ENCODE data around the gene DIRAS1. TPM values are rescaled to one million over a fixed set of nuclear protein-coding genes. Genes with fewer than 3 reads are reported as not detected.

Gene DIRAS1, protein sequence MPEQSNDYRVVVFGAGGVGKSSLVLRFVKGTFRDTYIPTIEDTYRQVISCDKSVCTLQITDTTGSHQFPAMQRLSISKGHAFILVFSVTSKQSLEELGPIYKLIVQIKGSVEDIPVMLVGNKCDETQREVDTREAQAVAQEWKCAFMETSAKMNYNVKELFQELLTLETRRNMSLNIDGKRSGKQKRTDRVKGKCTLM
- 23.1 TPM for total RNA-seq

DNA sequence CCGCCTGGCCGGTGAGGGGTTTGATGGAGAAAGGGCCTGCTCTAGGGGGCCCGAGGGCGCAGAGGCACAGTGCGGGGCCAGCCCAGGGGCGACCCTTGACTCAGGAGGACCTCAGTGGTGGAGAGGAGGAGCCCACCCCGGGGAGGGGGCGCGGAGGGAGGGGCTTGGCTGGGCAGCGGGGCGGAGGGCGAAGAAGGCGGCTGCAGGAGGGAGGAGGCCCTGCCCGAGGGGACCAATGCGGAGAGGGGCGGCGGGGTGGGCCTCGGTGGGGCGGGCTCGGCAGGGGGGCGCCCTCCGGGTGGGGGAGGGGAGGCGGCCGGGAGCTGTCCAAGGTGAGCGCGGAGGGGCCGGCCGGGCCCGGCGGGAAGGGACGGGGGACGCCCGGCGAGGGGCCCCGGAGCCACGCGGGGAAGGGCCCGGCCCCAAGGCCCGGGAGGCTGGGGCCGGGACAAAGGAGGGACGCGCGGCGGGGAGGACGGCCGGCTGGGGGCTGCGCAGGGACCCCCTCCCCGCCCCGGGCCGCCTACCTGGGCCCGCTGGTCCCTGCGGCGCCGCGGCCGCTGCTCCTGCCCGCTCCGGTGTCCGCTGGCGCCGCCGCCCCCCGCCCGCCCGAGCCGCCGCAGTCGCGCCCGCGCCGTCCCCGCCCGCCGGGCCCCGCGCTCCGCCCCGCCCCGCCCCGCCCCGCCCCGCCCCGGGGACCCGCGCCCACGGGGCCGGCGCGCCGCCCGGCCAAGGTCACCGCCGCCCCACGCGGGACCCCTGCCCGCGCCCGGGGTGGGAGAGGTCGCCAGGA, at the start of gene DIRAS1:
Gene DIRAS1, minus strand, starts transcription at position 596 of the 793 bp plus-strand sequence. CDS start 3,566 bp downstream, outside the sequence.
- DNase-seq, result no peak

DNA sequence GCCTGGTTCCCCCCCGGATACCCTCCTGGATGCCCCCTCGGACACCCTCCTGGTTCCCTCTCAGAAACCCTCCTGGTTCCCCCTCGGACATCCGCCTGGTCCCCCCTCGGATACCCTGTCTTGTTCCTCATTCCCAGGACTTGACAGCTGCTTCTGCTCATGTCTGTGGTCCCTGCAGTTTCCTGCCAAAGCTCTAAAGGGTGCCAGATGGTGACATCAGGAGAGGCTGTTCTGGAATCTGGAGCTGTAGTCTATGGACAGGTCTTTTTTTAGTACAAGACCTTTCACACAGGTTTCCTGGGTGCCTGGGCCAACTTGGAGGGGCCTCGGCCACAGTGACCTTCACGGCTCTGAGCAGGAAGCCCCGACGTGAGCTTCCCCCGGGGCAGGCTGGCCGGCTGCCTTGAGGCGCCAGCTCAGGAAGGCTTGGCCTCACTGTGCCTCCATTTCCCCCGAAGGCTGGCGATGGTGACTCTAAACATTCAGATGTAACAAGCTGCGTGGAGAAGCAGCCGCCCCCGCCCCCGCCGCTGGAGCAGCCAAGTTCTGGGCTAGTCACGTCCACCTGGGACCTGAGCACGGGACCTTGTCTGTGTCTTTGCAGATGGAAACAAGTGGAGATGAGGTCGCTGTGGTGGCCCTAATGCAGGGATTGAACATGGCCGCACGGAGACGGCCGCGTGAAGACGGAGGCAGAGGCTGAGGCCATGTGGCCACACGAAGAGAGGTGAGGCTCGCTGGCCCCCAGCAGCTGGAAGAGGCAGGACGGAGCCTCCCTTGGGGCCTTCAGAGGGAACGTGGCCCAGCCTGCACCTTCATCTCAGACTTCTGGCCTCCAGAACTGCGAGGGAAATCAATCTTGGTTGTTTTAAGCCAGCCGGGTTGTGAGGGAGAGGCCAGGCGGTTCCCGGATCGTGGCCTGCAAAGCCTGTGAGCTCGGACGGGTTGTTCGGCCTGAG, 49.2 kb upstream of the DIRAS1 start:
- no peak for DNase-seq

DNA sequence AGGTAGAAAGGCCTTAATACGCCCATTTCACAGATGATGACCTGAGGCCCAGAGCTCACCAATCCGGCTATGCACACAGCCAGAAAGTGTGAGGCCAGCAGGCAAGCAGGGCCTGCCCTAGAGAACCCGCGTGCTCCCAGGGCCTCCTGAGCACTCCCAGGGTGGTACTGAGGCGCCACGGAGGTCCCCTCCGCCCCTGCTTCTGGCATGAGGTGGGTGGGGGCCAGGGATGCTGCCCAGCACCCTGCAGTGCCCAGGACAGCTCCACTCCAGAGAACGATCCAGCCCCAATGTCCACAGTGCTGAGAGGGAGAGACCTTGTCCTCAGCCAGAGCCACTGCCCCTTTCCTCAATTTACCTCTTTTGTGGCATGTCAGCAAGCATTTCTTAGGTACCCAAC, 48.0 kb upstream of the DIRAS1 start:
- DNase-seq, result no peak

DNA sequence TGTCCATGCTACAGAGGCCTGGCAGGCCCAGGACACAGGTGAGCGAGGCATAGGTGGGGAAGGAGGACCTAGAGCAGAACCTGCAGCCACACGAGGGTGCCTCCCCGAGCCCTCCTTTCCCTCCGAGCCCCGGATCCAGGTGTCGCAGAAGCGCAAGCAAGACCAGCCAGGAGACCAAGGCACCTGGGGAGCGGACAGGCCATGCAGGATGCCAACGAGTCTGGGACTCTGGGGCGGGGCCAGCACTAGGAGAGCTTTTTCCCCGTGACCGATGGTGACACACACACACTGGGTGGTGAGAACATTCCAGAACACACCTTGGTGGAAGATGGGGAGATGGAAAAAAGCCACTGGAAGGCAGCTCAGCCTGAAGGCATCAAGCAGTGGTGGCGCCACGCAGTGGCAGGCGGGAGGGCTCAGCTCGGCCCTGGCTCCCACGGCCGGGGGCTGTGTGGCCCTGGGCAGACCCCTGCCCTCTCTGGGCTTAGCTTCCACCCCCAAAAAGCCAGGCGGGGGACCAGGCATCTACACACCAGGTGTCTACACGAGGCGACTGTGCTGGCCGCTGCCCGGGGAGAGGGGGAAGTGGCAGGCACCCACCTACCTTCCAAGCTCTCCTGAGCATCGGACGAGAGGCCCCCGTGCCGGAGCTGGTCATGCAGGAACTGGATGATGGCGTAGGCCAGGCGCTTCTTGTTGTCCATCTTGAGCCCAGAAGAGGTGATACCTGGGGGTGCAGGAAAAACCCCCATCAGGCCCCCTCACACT, 47.4 kb upstream of the DIRAS1 start:
- DNase-seq, result no peak

DNA sequence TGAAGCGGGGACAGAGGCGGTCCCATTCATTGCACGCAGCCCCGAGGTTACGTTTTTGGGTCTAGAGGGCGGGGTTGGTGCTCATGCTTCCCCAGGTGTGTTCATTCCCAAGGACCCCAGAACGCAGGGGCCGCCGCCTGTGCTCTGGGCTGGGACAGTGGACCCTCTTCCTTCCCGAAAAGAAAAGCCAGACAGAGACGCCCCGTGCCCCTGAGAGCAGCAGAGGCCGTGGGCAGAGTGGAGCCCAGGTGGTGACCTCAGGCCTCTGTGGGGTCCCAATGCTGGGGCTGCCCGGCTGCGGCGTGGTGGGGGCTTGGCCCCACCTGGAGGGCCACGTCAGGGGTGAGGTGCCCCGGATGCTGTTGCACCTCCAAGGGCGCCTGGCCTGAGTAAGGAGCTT, 46.5 kb upstream of the DIRAS1 start:
- no peak for DNase-seq

DNA sequence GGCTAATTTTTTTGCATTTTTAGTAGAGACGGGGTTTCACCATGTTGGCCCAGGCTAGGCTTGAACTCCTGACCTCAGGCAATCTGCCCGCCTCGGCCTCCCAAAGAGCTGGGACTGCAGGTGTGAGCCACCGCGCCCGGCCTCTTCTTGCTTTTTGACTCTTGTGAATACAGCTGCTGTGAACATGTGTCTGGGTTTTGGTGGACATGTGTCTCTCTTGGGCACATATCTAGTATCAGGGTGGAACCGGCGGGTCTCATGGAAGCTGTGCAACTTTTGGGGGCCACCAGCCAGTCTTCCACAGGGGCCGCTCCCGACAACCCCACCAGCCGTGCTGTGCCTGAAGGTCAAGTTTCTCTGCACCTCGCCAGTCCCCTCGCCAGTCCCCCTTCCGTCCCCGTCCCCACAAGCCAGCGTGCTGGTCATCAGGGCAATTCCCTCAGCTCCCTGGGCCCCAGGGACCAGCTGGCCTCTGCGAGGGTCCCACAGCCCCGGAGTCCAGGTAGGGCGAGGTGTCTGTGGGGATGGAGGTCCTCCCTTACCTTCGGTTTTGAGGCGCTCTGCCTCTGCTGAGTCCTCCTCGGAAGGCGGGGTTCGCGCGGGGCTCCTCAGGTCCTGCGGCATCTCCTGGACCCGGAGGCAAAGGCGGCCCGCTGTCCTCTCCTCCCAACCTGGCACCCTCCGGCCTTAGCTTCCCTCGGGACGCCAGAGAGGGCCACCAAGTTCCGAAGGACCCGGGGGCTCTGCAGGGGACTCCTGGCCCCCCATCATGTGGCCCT, 45.6 kb upstream of the DIRAS1 start:
- no peak for DNase-seq

DNA sequence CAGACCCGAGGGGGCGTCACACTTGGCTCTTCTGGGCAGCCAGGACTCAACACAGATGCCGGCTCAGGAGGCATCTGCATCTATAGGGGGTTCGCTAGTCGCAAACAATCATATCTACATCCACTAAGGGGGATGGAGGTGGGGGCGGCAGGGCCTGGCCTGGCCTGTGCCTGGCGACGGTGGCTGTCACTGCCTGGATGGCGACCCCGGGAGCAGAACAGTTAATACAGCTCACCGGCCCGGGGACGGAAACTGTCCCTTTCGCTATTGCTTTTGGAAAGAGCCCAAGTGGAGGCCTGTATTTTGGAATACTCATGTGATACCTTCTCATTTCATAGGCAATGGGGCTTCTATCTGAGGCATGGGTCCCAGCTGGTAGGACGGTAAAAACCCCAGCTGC, 44.2 kb upstream of the DIRAS1 start:
- no peak for DNase-seq

DNA sequence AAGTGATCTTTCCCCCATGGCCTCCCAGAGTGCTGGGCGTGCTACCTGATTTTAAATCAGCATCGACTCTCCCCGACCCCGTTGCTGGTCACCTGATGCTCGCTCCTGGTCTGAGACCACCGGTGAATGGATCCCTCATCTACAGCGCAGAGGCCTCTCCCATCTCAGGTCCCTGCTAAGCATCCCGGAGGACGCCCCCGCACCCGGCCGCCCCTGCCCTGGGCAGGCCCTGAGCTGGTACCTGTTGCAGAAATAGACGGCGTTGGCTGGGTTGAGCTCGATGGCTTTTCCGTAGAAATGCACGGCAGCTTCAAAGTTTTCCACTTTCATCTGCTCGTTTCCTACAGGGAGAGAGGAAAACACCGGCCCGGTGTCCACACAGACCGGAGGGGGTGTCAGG, 43.8 kb upstream of the DIRAS1 start:
- DNase-seq, result no peak

DNA sequence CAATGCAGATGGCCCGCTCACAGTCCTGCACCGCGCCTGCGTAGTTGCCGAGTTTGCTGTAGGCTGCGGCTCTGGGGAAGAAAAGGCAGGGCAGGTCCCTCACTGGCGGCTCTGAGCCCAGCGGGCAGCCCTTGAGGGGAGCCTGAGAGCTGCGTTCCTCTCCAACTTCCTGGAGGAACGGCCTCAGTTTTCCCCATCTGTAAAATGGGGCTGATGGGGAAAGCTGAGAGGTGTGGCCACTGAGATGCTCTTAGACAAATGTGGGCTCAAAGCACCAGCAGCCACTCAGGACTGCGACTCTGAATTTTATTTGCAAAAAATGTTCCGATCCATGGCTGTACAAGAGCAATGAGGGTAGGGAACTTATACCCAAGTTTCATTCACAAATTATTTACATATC, 42.5 kb upstream of the DIRAS1 start:
- DNase-seq, result no peak

DNA sequence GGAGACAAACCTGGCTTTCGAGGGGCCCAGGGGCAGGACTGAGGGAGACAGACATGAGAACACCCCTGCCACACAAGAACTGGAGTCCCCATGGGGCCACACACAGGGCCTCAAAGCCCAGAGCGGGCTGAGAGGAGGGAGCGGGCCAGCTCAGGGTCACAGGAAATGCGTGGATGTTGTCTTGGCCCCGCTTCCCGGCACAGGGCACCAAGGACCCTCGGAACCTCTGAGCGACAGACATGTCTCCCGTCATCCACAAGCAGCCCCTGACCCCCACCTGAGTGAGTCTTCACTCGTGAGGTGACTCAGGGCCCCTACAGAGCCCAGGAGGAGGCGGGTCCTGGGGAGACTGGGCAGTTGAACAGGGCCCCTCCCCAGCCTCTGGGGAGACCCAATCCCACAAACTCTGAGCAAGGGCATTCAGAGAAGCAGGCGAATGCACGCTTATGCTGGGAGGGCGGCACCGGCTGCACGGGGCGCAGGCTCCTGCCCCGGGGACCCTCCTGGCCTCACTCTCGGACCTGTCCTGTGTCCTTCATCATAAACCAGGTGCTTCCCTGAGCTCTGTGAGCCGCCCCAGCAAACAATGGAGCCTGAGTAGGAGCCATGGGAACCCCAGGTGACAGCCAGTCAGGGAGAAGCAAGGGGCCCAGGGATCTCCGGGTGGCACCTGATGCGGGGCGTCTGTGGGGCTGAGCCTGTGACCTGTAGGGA, 41.8 kb upstream of the DIRAS1 start:
- no peak for DNase-seq

DNA sequence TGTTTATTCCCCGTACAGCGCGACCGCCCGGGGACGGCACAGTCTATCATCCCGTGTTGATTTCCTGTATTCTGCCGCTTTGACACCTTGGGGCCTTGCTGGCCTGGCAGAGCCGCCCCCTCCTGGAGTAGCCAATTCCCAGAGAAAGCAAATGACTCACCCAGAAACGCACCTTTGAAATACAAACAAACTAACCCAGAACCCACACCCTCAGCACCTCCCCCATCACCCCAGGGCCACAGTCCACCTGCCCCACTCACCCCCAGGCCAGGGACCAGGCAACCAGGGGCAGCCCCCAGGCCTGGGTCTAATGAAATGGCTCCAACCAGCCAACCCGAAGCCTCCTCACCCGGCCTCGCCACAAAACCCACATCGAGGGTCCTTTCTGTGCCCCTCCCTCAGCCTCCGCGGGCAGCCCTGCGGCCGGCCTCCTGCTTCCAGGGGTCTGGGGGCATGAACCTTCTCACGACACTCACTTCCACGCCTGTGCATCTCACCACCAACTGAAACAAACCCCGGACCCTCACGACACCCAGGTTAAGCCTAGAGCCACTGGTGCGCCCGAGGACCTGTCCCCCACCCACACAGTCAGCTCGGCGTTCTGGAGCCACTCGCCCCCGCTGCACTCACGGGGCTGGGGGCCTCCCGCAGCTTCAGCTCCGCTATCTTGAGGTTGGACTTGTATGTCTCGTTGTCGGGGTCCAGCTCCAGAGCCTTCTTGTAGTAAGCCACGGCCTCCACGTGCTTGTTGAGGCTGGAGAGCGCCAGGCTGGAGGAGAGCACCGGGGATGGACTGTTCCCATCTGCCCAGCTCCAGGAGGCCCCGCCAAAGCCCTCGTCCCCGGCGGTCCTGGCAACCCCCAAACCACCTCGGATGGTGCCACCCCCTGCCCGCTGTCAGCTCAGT, 41.0 kb upstream of the DIRAS1 start:
- no peak for DNase-seq

DNA sequence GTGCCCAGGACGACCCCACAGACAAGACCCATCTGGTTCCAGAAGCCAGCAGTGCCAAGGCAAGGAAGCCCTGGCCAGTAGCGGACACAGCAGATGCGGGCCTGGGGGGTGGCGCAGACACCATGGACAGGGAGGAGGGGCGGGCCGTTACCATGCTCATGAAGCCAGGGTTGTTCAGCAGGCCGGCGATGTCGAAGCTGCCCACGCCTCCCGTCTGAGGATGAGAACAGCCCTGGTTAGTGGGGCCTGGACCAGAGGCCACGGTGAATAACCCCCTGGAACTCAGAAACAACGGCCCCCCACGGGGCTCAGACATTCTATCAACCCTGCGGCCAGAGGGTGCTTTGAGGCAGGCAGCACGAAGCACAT, 40.1 kb upstream of the DIRAS1 start:
- no peak for DNase-seq

DNA sequence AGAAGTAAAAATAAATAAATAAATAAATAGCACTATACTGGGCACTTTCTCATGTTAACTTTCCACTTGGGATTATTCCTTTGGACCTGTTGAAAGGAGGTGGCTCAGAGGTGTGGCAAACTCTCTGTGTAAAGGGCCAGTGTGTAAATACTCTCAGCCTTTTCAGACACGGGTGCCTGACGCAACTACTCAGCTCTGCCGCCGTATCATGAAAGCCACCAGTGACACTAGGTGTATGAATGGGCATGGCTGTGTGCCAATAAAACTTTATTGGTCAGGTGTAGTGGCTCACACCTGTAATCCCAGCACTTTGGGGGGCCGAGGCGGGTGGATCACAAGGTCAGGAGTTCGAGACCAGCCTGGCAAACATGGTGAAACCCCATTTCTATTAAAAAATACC, 38.8 kb upstream of the DIRAS1 start:
- no peak for DNase-seq

DNA sequence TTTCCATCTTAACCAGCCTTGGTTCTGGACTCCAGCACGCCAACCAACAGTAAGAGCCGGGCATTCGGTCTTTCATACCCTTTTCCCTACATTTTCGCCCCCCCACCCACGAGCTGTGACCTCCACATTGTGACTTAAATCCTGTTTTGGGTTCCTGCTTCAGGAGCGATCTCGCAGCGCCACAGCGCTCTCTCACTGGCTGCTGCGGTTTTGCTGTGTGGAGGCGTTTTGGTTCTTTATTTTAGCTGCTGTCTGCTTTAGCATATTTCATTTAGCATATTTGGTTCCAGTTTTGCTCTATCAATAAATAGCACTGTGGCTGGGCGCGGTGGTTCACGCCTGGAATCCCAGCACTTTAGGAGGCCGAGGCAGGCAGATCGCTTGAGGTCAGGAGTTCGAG, 38.2 kb upstream of the DIRAS1 start:
- DNase-seq, result no peak

DNA sequence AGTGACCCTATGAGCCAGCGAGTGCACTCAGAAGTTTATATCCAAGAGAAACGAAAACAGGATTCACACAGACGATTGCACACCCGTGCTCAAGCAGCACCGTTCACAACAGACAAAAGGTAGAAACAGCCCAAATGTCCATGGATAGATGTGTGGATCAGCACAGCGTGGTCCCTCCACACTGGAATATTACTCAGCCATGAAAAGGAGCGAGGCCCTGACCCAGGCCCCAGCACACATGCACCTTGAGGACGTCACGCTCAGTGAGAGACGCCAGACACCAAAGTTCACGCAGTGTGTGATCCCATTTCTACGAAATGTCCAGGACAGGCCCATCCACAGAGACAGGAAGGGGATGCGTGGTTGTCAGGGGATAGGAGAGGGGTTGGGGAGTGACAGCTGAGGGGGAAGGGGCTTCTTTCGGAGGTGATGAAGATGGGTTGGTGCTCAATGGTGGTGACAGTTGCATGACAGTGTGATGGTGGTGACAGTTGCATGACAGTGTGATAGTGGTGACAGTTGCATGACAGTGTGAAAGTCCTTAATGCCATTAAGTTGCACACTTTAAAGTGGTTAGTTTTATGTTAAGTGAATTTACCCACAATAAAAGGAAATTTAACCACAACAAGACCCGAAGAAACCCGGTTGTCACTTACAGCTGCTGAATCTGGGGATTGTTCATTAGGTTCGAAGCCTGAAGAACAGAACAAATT, 37.6 kb upstream of the DIRAS1 start:
- DNase-seq, result no peak

DNA sequence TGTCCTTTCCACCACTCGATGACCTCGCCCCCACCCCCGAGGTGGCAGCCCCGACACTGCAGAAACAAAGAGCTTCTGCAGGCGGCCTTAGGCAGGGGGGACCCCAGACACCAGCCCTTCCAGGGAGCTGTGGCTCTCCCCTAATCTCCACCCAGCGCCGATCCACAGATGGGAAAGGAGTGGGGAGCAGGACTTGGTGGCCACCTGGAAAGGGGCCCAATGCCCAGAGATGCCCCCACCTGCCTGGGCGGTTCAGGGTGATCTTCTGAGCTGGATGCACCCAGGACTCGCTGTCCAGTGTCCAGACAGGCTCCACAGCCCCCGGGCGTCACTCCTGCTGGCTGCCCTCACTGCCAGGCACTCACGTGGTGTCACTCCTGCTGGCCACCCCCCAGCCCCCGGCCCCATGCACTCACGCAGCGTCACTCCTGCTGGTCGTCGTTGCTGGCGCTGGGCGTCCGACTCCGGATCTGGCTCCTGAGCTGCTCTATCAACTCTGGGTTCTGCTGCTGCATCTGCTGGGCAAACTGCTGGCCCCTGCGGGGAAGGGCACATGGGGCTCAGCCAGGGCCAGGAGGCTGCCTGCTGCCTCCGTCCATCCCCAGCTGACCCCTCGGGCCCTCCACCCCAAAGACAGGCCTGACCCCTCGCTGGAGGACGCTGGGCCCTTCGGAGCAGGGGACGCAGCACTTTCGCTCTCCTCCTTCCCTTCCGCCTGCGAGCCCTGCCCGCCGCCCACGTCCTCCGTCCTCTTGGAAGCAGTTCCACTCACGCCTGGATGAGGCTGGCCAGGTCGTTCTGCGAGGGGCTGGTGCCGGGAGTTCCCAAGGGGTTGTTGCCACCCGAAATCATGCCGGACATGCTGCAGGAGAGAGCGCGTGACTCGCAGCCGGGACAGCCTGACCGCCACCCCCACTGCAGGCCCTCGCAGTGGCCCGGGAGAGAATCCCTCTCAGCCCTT, 36.0 kb upstream of the DIRAS1 start:
- no peak for DNase-seq

DNA sequence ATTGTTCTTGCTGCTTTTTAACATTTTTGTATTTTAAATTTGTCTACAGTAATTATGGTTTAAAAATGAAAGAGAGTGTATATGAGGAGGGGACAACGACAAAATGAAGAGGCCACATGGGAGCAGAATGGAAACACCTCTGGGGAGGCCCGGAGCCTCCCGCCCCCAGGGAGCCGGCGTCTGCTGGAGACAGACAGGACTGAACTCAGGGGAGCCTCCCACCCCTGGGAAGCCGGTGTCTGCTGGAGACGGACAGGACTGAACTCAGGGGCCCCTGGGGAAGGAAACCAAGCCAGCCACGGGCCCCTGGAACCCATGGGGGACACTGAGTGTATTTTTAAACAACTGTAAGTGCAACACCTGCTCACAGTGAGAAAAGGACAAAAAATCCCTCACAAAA, 35.3 kb upstream of the DIRAS1 start:
- no peak for DNase-seq

DNA sequence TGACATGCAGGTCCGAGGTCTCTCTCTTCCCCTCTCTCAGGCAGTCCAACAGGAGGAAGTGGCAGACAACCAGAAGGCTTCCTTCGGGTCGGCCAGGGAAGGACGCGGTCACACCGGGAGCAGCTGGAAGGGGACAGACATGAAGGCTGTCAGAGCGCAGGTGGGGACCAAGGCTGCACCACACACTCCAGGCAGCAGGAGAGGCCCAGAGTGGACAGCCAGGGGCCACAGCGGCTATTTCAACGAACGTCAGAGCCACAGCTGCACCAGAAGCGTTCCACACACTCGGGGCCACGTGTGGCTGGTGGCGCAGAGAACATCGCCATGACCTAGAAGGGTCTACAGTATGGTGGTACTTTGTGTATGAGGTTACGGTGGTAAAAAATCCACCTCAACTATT, 34.6 kb upstream of the DIRAS1 start:
- no peak for DNase-seq

All from occipital lobe (tissue), 2 donors.